VCaP (cell line): Measurements from ENCODE around the gene PTPRD.

Experiments
- H3K27ac ChIP-seq: fragments of 450-650 bp; 2 replicates; pipeline ENCODE4 v1.5.1; 2017
- CTCF ChIP-seq: fragments of 450-650 bp; conservative IDR thresholded peaks from 2 replicates; pipeline ENCODE4 v1.5.1; 2017; ENCODE audit warnings: mild to moderate bottlenecking, moderate library complexity

Gene PTPRD

GRCh38 chr9:8876303-8876702 is 1736.5 kb downstream of the PTPRD start:
- no peak overlapping the region for H3K27ac ChIP-seq
- TF ChIP-seq CTCF, result no peak

- no peak for TF ChIP-seq CTCF
- no peak overlapping the region for H3K27ac ChIP-seq
Observed at GRCh38 chr9:8874482-8874881, 1738.3 kb downstream of the PTPRD start.

GRCh38 chr9:8872802-8873201 is 1740.0 kb downstream of the PTPRD start:
- TF ChIP-seq CTCF, result no peak
- H3K27ac ChIP-seq, result no peak overlapping the region

GRCh38 chr9:8871796-8872445 is 1740.9 kb downstream of the PTPRD start:
- no peak overlapping the region for H3K27ac ChIP-seq
- TF ChIP-seq CTCF, result no peak

- TF ChIP-seq CTCF, result no peak
- H3K27ac ChIP-seq, result no peak overlapping the region
Observed at GRCh38 chr9:8871396-8871795, 1741.4 kb downstream of the PTPRD start.

- H3K27ac ChIP-seq, result no peak overlapping the region
- TF ChIP-seq CTCF, result no peak
Observed at GRCh38 chr9:8869812-8870211, 1743.0 kb downstream of the PTPRD start.

GRCh38 chr9:8868632-8869031 is 1744.2 kb downstream of the PTPRD start:
- no peak for TF ChIP-seq CTCF
- H3K27ac ChIP-seq, result no peak overlapping the region
